ENCODE results near the gene PCNX2. TPM values are rescaled to one million over a fixed set of nuclear protein-coding genes. Genes with fewer than 3 reads are reported as not detected.

PCNX2 gene
- total RNA-seq, 1 experiment from 2014 or later, result 15.0 TPM

GRCh38 chr1:233304489-233305102 is 9.1 kb upstream of the PCNX2 start:
- Mint-ChIP-seq H3K4me1 (ENCODE audit: low read depth, unreplicated experiment) (no peaks in the 10 kb centered on the region), H3K36me3 (ENCODE audit: insufficient read depth, unreplicated experiment) (no peaks in the 10 kb centered on the region), H3K9me3 (ENCODE audit: unreplicated experiment) (no peaks in the 10 kb centered on the region), H3K27me3 (ENCODE audit: insufficient read depth, unreplicated experiment) (no peaks in the 10 kb centered on the region), H3K4me3 (ENCODE audit: unreplicated experiment) (no peak overlapping the region), H3K27ac (ENCODE audit: unreplicated experiment) (no peak overlapping the region)
- peak in 1 of 2 experiments; percentile 18 for DNase-seq
- BruUV-seq (replicated peaks), result no TSS peak
- TF ChIP-seq CTCF (IDR thresholded peaks at IDR 0.05; ENCODE audit: insufficient read depth in 1 of 2, low read depth in 1 of 2, low read length in 1 of 2, severe bottlenecking in 1 of 2, unreplicated experiment in 1 of 2), result peak; percentile 71 to 75
- no peak overlapping the region for H3K4me3 ChIP-seq (ENCODE audit: low read depth, low read length)
- H3K36me3 ChIP-seq (ENCODE audit: control insufficient read depth, insufficient read depth, low read length), result no peaks in the 10 kb centered on the region
- H3K4me1 ChIP-seq, result no peaks in the 10 kb centered on the region
- POLR2A ChIA-PET, result no interaction called here
- H3K27me3 ChIP-seq (replicated peaks; ENCODE audit: control insufficient read depth, insufficient read depth, low read length), result no peaks in the 10 kb centered on the region; the same call in 1 of the 2 replicates
- CTCF ChIA-PET, result interaction anchor here (0.7 kb wide), 1 partner anchor 388 kb away, joined by 5 read pairs; no protein-coding TSS in a partner anchor
- intact Hi-C loops (cut with micrococcal nuclease; ENCODE audit: unreplicated experiment), result loop anchor here (1.0 to 10.0 kb wide), 6 partner anchors 23 to 762 kb away; partner anchors contain the start of gene MAP3K21
- 0 out of 2 replicates have a peak, but pooled peaks cover 4% of the 10 kb centered on the region for H3K9me3 ChIP-seq

- Mint-ChIP-seq H3K36me3 (ENCODE audit: insufficient read depth, unreplicated experiment) (no peaks in the 10 kb centered on the region), H3K27me3 (ENCODE audit: insufficient read depth, unreplicated experiment) (no peaks in the 10 kb centered on the region), H3K27ac (ENCODE audit: unreplicated experiment) (no peak overlapping the region), H3K9me3 (ENCODE audit: unreplicated experiment) (no peaks in the 10 kb centered on the region), H3K4me3 (ENCODE audit: unreplicated experiment) (no peak overlapping the region), H3K4me1 (ENCODE audit: low read depth, unreplicated experiment) (peaks cover 9% of the 10 kb centered on the region)
- Histone ChIP-seq H3K36me3 (ENCODE audit: control insufficient read depth, insufficient read depth, low read length) (no peaks in the 10 kb centered on the region), H3K4me3 (ENCODE audit: low read depth, low read length) (no peak overlapping the region), H3K9me3 (0 out of 2 replicates have a peak, but pooled peaks cover 4% of the 10 kb centered on the region), H3K27me3 (replicated peaks; ENCODE audit: control insufficient read depth, insufficient read depth, low read length) (no peaks in the 10 kb centered on the region; the same call in 1 of the 2 replicates), H3K4me1 (no peaks in the 10 kb centered on the region)
- no peak for TF ChIP-seq CTCF (IDR thresholded peaks at IDR 0.05; ENCODE audit: insufficient read depth in 1 of 2, low read depth in 1 of 2, low read length in 1 of 2, severe bottlenecking in 1 of 2, unreplicated experiment in 1 of 2)
- no TSS peak for BruUV-seq (replicated peaks)
- intact Hi-C loops (cut with micrococcal nuclease; ENCODE audit: unreplicated experiment), result loop anchor here (10.0 kb wide), 2 partner anchors 94 to 124 kb away; no protein-coding TSS in a partner anchor
- CTCF ChIA-PET, result no interaction called here
- no peak for DNase-seq
- POLR2A ChIA-PET, result no interaction called here
Observed at GRCh38 chr1:233300326-233300725, 4.8 kb upstream of the PCNX2 start.

GRCh38 chr1:233299450-233299849 is 3.9 kb upstream of the PCNX2 start:
- ChIA-PET POLR2A (no interaction called here), CTCF (no interaction called here)
- no peaks in the 10 kb centered on the region for H3K36me3 ChIP-seq (ENCODE audit: control insufficient read depth, insufficient read depth, low read length)
- H3K27ac Mint-ChIP-seq (ENCODE audit: unreplicated experiment), result no peak overlapping the region
- H3K27me3 Mint-ChIP-seq (ENCODE audit: insufficient read depth, unreplicated experiment), result no peaks in the 10 kb centered on the region
- intact Hi-C loops (cut with micrococcal nuclease; ENCODE audit: unreplicated experiment), result no loop called here
- DNase-seq, result no peak
- H3K4me1 Mint-ChIP-seq (ENCODE audit: low read depth, unreplicated experiment), result peaks cover 16% of the 10 kb centered on the region
- 0 out of 2 replicates have a peak, but pooled peaks cover 4% of the 10 kb centered on the region for H3K9me3 ChIP-seq
- H3K27me3 ChIP-seq (replicated peaks; ENCODE audit: control insufficient read depth, insufficient read depth, low read length), result no peaks in the 10 kb centered on the region; the same call in 1 of the 2 replicates
- TF ChIP-seq CTCF (IDR thresholded peaks at IDR 0.05; ENCODE audit: insufficient read depth in 1 of 2, low read depth in 1 of 2, low read length in 1 of 2, severe bottlenecking in 1 of 2, unreplicated experiment in 1 of 2), result peak in 1 of 2 experiments; percentile 10
- no peak overlapping the region for H3K4me3 ChIP-seq (ENCODE audit: low read depth, low read length)
- H3K36me3 Mint-ChIP-seq (ENCODE audit: insufficient read depth, unreplicated experiment), result no peaks in the 10 kb centered on the region
- H3K4me1 ChIP-seq, result 0 out of 2 replicates have a peak, but pooled peaks cover 4% of the 10 kb centered on the region
- BruUV-seq (replicated peaks), result no TSS peak
- no peaks in the 10 kb centered on the region for H3K9me3 Mint-ChIP-seq (ENCODE audit: unreplicated experiment)
- H3K4me3 Mint-ChIP-seq (ENCODE audit: unreplicated experiment), result no peak overlapping the region
